HTR-8/SVneo (cell line): Measurements from ENCODE around the gene CAMTA1.

Experiments
- DNase-seq: peaks from one replicate; pipeline ENCODE4 v3.0.0; 2011; ENCODE audit warnings: low spot score, mixed read lengths; ENCODE audit not compliant: insufficient read length
- FAIRE-seq: peaks from 2 replicates; lab custom pipeline; 2011; peaks lifted over from hg19 to GRCh38; lab: Jason Lieb, UNC

CAMTA1 gene

GRCh38 chr1:6965935-6966241, 180.6 kb downstream of the CAMTA1 start:
- FAIRE-seq (no peak), DNase-seq (no peak)

GRCh38 chr1:6966326-6966725, 181.1 kb downstream of the CAMTA1 start:
- no peak for DNase-seq
- FAIRE-seq, result no peak

- DNase-seq (no peak), FAIRE-seq (no peak)
These were observed 182.3 kb downstream of the CAMTA1 start for GRCh38 chr1:6967431-6968111.

- no peak for FAIRE-seq
- peak; percentile 54 for DNase-seq
These were observed 183.9 kb downstream of the CAMTA1 start for GRCh38 chr1:6969106-6969505.

- no peak for DNase-seq
These were observed 184.5 kb downstream of the CAMTA1 start for GRCh38 chr1:6969762-6970161.

GRCh38 chr1:6970221-6970620, 185.0 kb downstream of the CAMTA1 start:
- DNase-seq (no peak), FAIRE-seq (no peak)

More at GRCh38 chr1:6969762-6970161, 184.5 kb downstream of the CAMTA1 start:
- FAIRE-seq, result no peak

- FAIRE-seq (no peak), DNase-seq (no peak)
These were observed 185.8 kb downstream of the CAMTA1 start for GRCh38 chr1:6971048-6971447.

GRCh38 chr1:6971699-6972098, 186.4 kb downstream of the CAMTA1 start:
- FAIRE-seq (no peak), DNase-seq (no peak)

- DNase-seq, result no peak
- no peak for FAIRE-seq
These were observed 187.1 kb downstream of the CAMTA1 start for GRCh38 chr1:6972399-6972798.

- DNase-seq (no peak), FAIRE-seq (no peak)
These were observed 190.2 kb downstream of the CAMTA1 start for GRCh38 chr1:6975331-6976043.

GRCh38 chr1:6976044-6976375, 190.8 kb downstream of the CAMTA1 start:
- DNase-seq (no peak), FAIRE-seq (no peak)

GRCh38 chr1:6979003-6979613, 193.9 kb downstream of the CAMTA1 start:
- DNase-seq (no peak), FAIRE-seq (no peak)

- no peak for FAIRE-seq
- no peak for DNase-seq
These were observed 196.3 kb downstream of the CAMTA1 start for GRCh38 chr1:6981595-6981994.

- no peak for FAIRE-seq
- DNase-seq, result no peak
These were observed 197.2 kb downstream of the CAMTA1 start for GRCh38 chr1:6982443-6982842.

- DNase-seq (no peak), FAIRE-seq (no peak)
These were observed 197.6 kb downstream of the CAMTA1 start for GRCh38 chr1:6982860-6983259.

GRCh38 chr1:6984536-6984935, 199.3 kb downstream of the CAMTA1 start:
- DNase-seq (no peak), FAIRE-seq (no peak)

GRCh38 chr1:6984986-6985385, 199.7 kb downstream of the CAMTA1 start:
- no peak for DNase-seq
- FAIRE-seq, result no peak

- no peak for DNase-seq
- no peak for FAIRE-seq
These were observed 200.5 kb downstream of the CAMTA1 start for GRCh38 chr1:6985549-6986276.

GRCh38 chr1:6986281-6986680, 201.0 kb downstream of the CAMTA1 start:
- no peak for FAIRE-seq
- DNase-seq, result no peak

- DNase-seq (no peak), FAIRE-seq (no peak)
These were observed 202.7 kb downstream of the CAMTA1 start for GRCh38 chr1:6987940-6988339.

GRCh38 chr1:6988796-6989195, 203.5 kb downstream of the CAMTA1 start:
- DNase-seq, result no peak
- no peak for FAIRE-seq
